ENCODE measurements around the gene RFESD. TPM values are rescaled to one million over a fixed set of nuclear protein-coding genes. Genes with fewer than 3 reads are reported as not detected.

The RFESD gene
- total and polyA plus RNA-seq, 4 donors, result 1.1 to 98.0 (median 1.4) TPM

Other genes with a start within 250 kb of the RFESD start
- gene SKIC3, start 91.8 kb upstream of the RFESD start, total RNA-seq, result 10 to 100 TPM; 34.2 to 53.8 TPM
- gene SKIC3, start 91.8 kb upstream of the RFESD start, polyA plus RNA-seq, result 10 to 100 TPM; 13.4 to 23.9 TPM
- 1 to 10 TPM; 2.4 to 4.1 TPM for gene ARSK, start 91.7 kb upstream of the RFESD start, total RNA-seq
- 1 to 10 TPM; 2.5 to 6.8 TPM for gene ARSK, start 91.7 kb upstream of the RFESD start, polyA plus RNA-seq
- gene GPR150, start 26.7 kb upstream of the RFESD start, total RNA-seq, result under 1 TPM in 1 of 2 donors, not detected in 1; 0.08 TPM
- under 1 TPM; 0.07 to 0.17 TPM for gene GPR150, start 26.7 kb upstream of the RFESD start, polyA plus RNA-seq
- gene SPATA9, start 36.2 kb downstream of the RFESD start, total RNA-seq, result under 1 TPM in 1 of 2 donors, not detected in 1; 0.28 TPM
- gene SPATA9, start 36.2 kb downstream of the RFESD start, polyA plus RNA-seq, result under 1 TPM in 1 of 2 donors, not detected in 1; 0.49 TPM
- 10 to 100 TPM; 43.3 to 59.8 TPM for gene RHOBTB3, start 84.6 kb downstream of the RFESD start, total RNA-seq
- gene RHOBTB3, start 84.6 kb downstream of the RFESD start, polyA plus RNA-seq, result 10 to 100 TPM; 10.5 to 36.2 TPM
- gene GLRX, start 175.9 kb downstream of the RFESD start, total RNA-seq, result 10 to 100 TPM; 48.2 to 61.8 TPM
- 100 to 1,000 TPM; 152 to 187 TPM for gene GLRX, start 175.9 kb downstream of the RFESD start, polyA plus RNA-seq

Data from liver (tissue), 4 donors.